K562 (cell line): ENCODE measurements around the gene SMIM29. TPM values are rescaled to one million over a fixed set of nuclear protein-coding genes. Genes with fewer than 3 reads are reported as not detected.

Source experiments
- ATAC-seq: fragments of 200-7000 bp; cut with Tn5 transposase; 3 replicates; pipeline ENCODE4 v1.9.1; 2020; ENCODE audit warnings: moderate library complexity
- BruUV-seq: library from RNA; stranded (reverse); fragments of 400-500 nt; replicated peaks from 2 replicates; lab custom pipeline; 2021; lab: Mats Ljungman, UMichigan
- CTCF ChIA-PET: fragments of 300-600 bp; formaldehyde crosslinking; extraction: SDS; loops from one replicate; lab custom pipeline; 2021; ENCODE audit warnings: low intra/inter-chr PET ratio; lab: Yijun Ruan, JAX
- POLR2A ChIA-PET: fragments of 300-600, 350-650 bp; sonication (Branson Sonifier 250); formaldehyde crosslinking; extraction: SDS; loops from one replicate; lab custom pipeline; 2021; ENCODE audit warnings: antibody characterized with exemption, inconsistent platforms; lab: Yijun Ruan, JAX
- DNase-seq, 4 experiments: peaks; one replicate each; pipeline versions ENCODE4 v3.0.0 to v3.0.0-alpha.2; 2011 to 2018; ENCODE audit warnings: low spot score in 3 of 4, mixed read lengths in 3 of 4; ENCODE audit errors: extremely low read depth in 1 of 4
- FAIRE-seq: peaks from 2 replicates; lab custom pipeline; 2011; peaks lifted over from hg19 to GRCh38; lab: Jason Lieb, UNC
- H2AFZ ChIP-seq: 2 replicates; pipeline ENCODE4 v1.6.0; 2011; ENCODE audit warnings: low read depth, low read length, control low read depth, inconsistent platforms
- H3K27ac ChIP-seq: fragments of 200-600 bp; 3 replicates; pipeline ENCODE4 v1.8.0; 2011; ENCODE audit warnings: low read depth, mild to moderate bottlenecking, control low read depth, inconsistent platforms, low read length, moderate library complexity, mixed read lengths; ENCODE audit errors: extremely low read depth
- H3K27me3 ChIP-seq, 2 experiments: fragments of 300-600 bp in 1 of 2; 2 replicates in 1 of 2; 3 replicates in 1 of 2; pipeline versions ENCODE4 v1.6.0 to v1.8.0; 2011; ENCODE audit warnings: inconsistent platforms in 2 of 2, low read length in 2 of 2, mild to moderate bottlenecking in 1 of 2, mixed read lengths in 1 of 2, moderate library complexity in 1 of 2; ENCODE audit not compliant: control insufficient read depth in 2 of 2, insufficient read depth in 2 of 2
- H3K36me3 ChIP-seq: fragments of 300-600 bp; 3 replicates; pipeline ENCODE4 v1.8.0; 2011; ENCODE audit warnings: mild to moderate bottlenecking, low read length, inconsistent platforms; ENCODE audit not compliant: control insufficient read depth, insufficient read depth
- H3K4me1 ChIP-seq, 2 experiments: fragments of 200-600 bp in 1 of 2; replicated peaks in 1 of 2; 2 replicates in 1 of 2; 3 replicates in 1 of 2; pipeline versions ENCODE4 v1.5.1 to v1.8.0; 2011; ENCODE audit warnings: inconsistent platforms in 2 of 2, low read length in 2 of 2, mild to moderate bottlenecking in 1 of 2, mixed read lengths in 1 of 2, moderate library complexity in 1 of 2; ENCODE audit not compliant: control insufficient read depth in 2 of 2, insufficient read depth in 2 of 2
- H3K4me2 ChIP-seq: 2 replicates; pipeline ENCODE4 v1.6.1; 2011; ENCODE audit warnings: low read length, control low read depth, inconsistent platforms, mixed read lengths; ENCODE audit not compliant: insufficient read depth
- H3K4me3 ChIP-seq: fragments of 200-600 bp; sonication (generic), shearing (Covaris generic); 2 replicates; pipeline ENCODE4 v1.5.1; 2016; ENCODE audit warnings: control low read depth, inconsistent platforms
- H3K79me2 ChIP-seq: fragments of 200-600 bp; 3 replicates; pipeline ENCODE4 v1.8.0; 2011; ENCODE audit warnings: low read length, inconsistent platforms; ENCODE audit not compliant: control insufficient read depth, insufficient read depth
- H3K9ac ChIP-seq, 2 experiments: 2 replicates each; pipeline versions ENCODE4 v1.6.0 to v1.6.1; 2011; ENCODE audit warnings: low read depth in 2 of 2, low read length in 2 of 2, control low read depth in 1 of 2, inconsistent platforms in 1 of 2, mild to moderate bottlenecking in 1 of 2, mixed read lengths in 1 of 2; ENCODE audit not compliant: insufficient read depth in 1 of 2
- H3K9me1 ChIP-seq: one replicate; pipeline ENCODE4 v1.6.0; 2011; ENCODE audit warnings: inconsistent platforms, mild to moderate bottlenecking, low read length, moderate library complexity; ENCODE audit not compliant: control insufficient read depth, insufficient read depth
- H3K9me3 ChIP-seq: replicated peaks from 2 replicates; pipeline ENCODE4 v1.5.1; 2011; ENCODE audit warnings: low read depth, low read length, inconsistent platforms; ENCODE audit not compliant: control insufficient read depth, insufficient read depth
- H4K20me1 ChIP-seq: replicated peaks from 2 replicates; pipeline ENCODE4 v1.6.1; 2011; ENCODE audit warnings: low read length, inconsistent platforms, mixed read lengths; ENCODE audit not compliant: control insufficient read depth, insufficient read depth
- COPS2 ChIP-seq: fragments of 450-650 bp; conservative IDR thresholded peaks from 2 replicates; pipeline ENCODE4 v1.6.1; 2016; ENCODE audit warnings: mild to moderate bottlenecking, moderate library complexity
- HNRNPK ChIP-seq: fragments of 200-400 bp; formaldehyde crosslinking; IDR thresholded peaks from one replicate; pipeline ENCODE4 v1.6.1; 2018; ENCODE audit warnings: mild to moderate bottlenecking, low read depth, low read length; ENCODE audit not compliant: poor library complexity, severe bottlenecking
- HNRNPL ChIP-seq: fragments of 200-400 bp; formaldehyde crosslinking; IDR thresholded peaks from 2 replicates; pipeline ENCODE4 v1.6.1; 2017; ENCODE audit warnings: low read depth, mild to moderate bottlenecking, low read length
- JUND ChIP-seq, 2 experiments: IDR thresholded peaks; 2 replicates in 1 of 2; 3 replicates in 1 of 2; pipeline ENCODE4 v1.6.1; 2011; ENCODE audit warnings: borderline replicate concordance in 2 of 2, low read depth in 2 of 2, low read length in 2 of 2, improper control_type of control experiment in 1 of 2, missing biosample characterization in 1 of 2, missing genetic modification characterization in 1 of 2, missing genetic modification reagents in 1 of 2
- NFATC3 ChIP-seq: fragments of 450-650 bp; IDR thresholded peaks from 2 replicates; pipeline ENCODE4 v1.6.1; 2017; ENCODE audit warnings: mild to moderate bottlenecking
- NFRKB ChIP-seq: fragments of 450-650 bp; IDR thresholded peaks from 2 replicates; pipeline ENCODE4 v1.6.1; 2016; ENCODE audit warnings: low read depth
- PCBP2 ChIP-seq: fragments of 200-400 bp; formaldehyde crosslinking; IDR thresholded peaks from 2 replicates; pipeline ENCODE4 v1.6.1; 2018; ENCODE audit warnings: low read length, low read depth, mild to moderate bottlenecking, moderate library complexity; ENCODE audit not compliant: poor library complexity, severe bottlenecking
- RBM15 ChIP-seq: fragments of 200-400 bp; formaldehyde crosslinking; IDR thresholded peaks from 2 replicates; pipeline ENCODE4 v1.6.1; 2018; ENCODE audit warnings: mild to moderate bottlenecking, low read length, moderate library complexity; ENCODE audit not compliant: insufficient read depth
- SNIP1 ChIP-seq: fragments of 450-650 bp; IDR thresholded peaks from 2 replicates; pipeline ENCODE4 v1.7.1; 2017; ENCODE audit warnings: low read depth, mild to moderate bottlenecking
- TCF7L2 ChIP-seq: fragments of 150-350 bp; IDR thresholded peaks from 2 replicates; pipeline ENCODE4 v1.6.1; 2016; ENCODE audit warnings: low read depth, mild to moderate bottlenecking, low read length, moderate library complexity
- WGBS: fragments of 100-300 bp; shearing (Covaris generic); methylation state at CpG from one replicate; pipeline ENCODE4 v1.1.6; 2016; ENCODE audit warnings: low coverage, mixed read lengths; ENCODE audit not compliant: insufficient coverage; ENCODE audit errors: missing lambda C conversion rate; 5-methylcytosine and 5-hydroxymethylcytosine counted together
- in situ Hi-C: fragments of 300-500 bp; cut with MboI; formaldehyde crosslinking; loops from 4 replicates; pipeline ENCODE4 v1.15.0; 2018; ENCODE audit warnings: inconsistent platforms, mixed read lengths
- intact Hi-C: fragments of 100-400 bp; cut with micrococcal nuclease; formaldehyde crosslinking; loops from 2 replicates; pipeline ENCODE4 v1.14.2; 2022
- polyA plus RNA-seq, 8 experiments: library from polyadenylated mRNA; depleted of rRNA in 4 of 8; stranded (reverse) in 5 of 8; unstranded in 3 of 8; fragments of >200 nt; fragmentation: Nextera tagmentation in 2 of 8; fragmentation: Illumina TruSeq in 1 of 8; extraction: Ambion mirVana in 2 of 8; extraction: Trizol in 1 of 8; gene quantifications; 2 replicates each; pipeline versions ENCODE4 v1.2.1 to v1.2.3, GENCODE V29; 2011 to 2014; ENCODE audit warnings: inconsistent platforms in 1 of 8, missing spikeins in 1 of 8
- total RNA-seq, 7 experiments: library from RNA; depleted of rRNA in 6 of 7; stranded (reverse); fragments of >200 nt in 6 of 7; fragmentation: Illumina TruSeq in 2 of 7; extraction: Trizol in 2 of 7; gene quantifications; 2 replicates each; pipeline versions ENCODE4 v1.2.1 to v1.2.3, GENCODE V29; 2011 to 2021; ENCODE audit warnings: low replicate concordance in 1 of 7
- TF ChIP-seq, protein P1 (sequence below): fragments of 250-450 bp; sonication (Bioruptor Pico); IDR thresholded peaks from 2 replicates; pipeline ENCODE4 v1.8.0; 2022; ENCODE audit warnings: moderate library complexity, mild to moderate bottlenecking, inconsistent platforms
- TF ChIP-seq, protein P2 (sequence below): IDR thresholded peaks from 2 replicates; pipeline ENCODE4 v1.6.1; 2011; ENCODE audit warnings: borderline replicate concordance, low read depth, mild to moderate bottlenecking, moderate library complexity, low read length; ENCODE audit not compliant: insufficient read depth, poor library complexity, severe bottlenecking
- TF ChIP-seq, protein P3 (sequence below): fragments of 250-450 bp; sonication (Bioruptor Pico); IDR thresholded peaks from 2 replicates; pipeline ENCODE4 v1.4.0; 2020
- TF ChIP-seq, protein P4 (sequence below), 2 experiments: fragments of 450-650 bp in 1 of 2; sonication (generic) in 1 of 2; formaldehyde crosslinking in 1 of 2; IDR thresholded peaks in 1 of 2; conservative IDR thresholded peaks in 1 of 2; 2 replicates each; pipeline versions ENCODE4 v1.6.1 to v1.8.1; 2016 to 2023; ENCODE audit warnings: mild to moderate bottlenecking in 2 of 2, moderate library complexity in 2 of 2, inconsistent platforms in 1 of 2, missing genetic modification reagents in 1 of 2
- TF ChIP-seq, protein P5 (sequence below): fragments of 250-450 bp; sonication (Bioruptor Pico); IDR thresholded peaks from 2 replicates; pipeline ENCODE4 v1.8.0; 2022; ENCODE audit warnings: moderate library complexity, mild to moderate bottlenecking, inconsistent platforms

The SMIM29 gene
- total and polyA plus RNA-seq, 9 of the 15 experiments (the other 6 are each of a cell fraction or from before 2014, with no cell fraction given): 6.5 to 36.7 (median 20.9) TPM

DNA sequence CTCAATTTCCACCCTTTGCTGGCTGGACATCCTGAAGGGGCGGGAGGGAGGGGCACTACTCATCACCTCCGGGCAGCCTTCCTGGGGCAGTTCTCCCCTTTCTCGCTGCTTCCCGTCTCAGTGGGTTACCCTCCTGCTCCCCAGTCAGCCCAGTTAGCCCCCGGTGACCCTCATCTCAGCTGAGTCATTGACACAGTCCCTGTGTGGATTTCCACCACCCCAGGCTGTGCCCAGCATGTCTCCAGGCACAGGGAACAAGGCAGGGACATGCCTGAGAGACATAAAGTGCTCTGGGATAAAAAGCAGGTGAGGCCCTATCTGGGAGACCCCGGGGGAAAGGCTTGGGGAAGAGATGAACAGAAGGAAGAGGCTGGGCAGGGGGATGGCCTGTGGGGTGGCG, 42.1 kb downstream of the SMIM29 start:
- intact Hi-C loops (no loop called here), in situ Hi-C loops (no loop called here)
- Histone ChIP-seq H2AFZ (no peak overlapping the region), H3K4me1 (peaks cover 0 to 10% of the 10 kb centered on the region in 2 experiments; a peak in 3 of 5 replicates), H4K20me1 (no peaks in the 10 kb centered on the region), H3K9me1 (no peaks in the 10 kb centered on the region), H3K4me3 (no peak overlapping the region), H3K36me3 (no peaks in the 10 kb centered on the region), H3K9me3 (no peaks in the 10 kb centered on the region), H3K9ac (peak overlapping the region in 1 of 2 experiments; percentile 65; a peak in 1 of 4 replicates), H3K27ac (no peak overlapping the region), H3K4me2 (no peak overlapping the region), H3K27me3 (no peaks in the 10 kb centered on the region), H3K79me2 (no peaks in the 10 kb centered on the region)
- ChIA-PET CTCF (no interaction called here), POLR2A (interaction anchor here (1.2 to 2.5 kb wide), 2 partner anchors 10 to 17 kb away, joined by 3 to 16 read pairs; no protein-coding TSS in a partner anchor)
- 58% methylated on average over 6 of the region's 7 CpGs for WGBS
- no peak for ATAC-seq
- no peak for FAIRE-seq
- BruUV-seq: no TSS peak
- peak in 1 of 4 experiments; percentile 10 for DNase-seq
- TF ChIP-seq JUND (IDR thresholded peaks at IDR 0.05; ENCODE audit: borderline replicate concordance, low read depth, low read length): no peak
- no peak for TF ChIP-seq JUND (tag; IDR thresholded peaks at IDR 0.05; ENCODE audit: borderline replicate concordance, low read depth, low read length)
- TF ChIP-seq, protein P1, sequence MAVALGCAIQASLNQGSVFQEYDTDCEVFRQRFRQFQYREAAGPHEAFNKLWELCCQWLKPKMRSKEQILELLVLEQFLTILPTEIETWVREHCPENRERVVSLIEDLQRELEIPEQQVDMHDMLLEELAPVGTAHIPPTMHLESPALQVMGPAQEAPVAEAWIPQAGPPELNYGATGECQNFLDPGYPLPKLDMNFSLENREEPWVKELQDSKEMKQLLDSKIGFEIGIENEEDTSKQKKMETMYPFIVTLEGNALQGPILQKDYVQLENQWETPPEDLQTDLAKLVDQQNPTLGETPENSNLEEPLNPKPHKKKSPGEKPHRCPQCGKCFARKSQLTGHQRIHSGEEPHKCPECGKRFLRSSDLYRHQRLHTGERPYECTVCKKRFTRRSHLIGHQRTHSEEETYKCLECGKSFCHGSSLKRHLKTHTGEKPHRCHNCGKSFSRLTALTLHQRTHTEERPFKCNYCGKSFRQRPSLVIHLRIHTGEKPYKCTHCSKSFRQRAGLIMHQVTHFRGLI (CRISPR knock-in tag): no peak
- no peak for TF ChIP-seq HNRNPK
- no peak for TF ChIP-seq SNIP1
- TF ChIP-seq HNRNPL: no peak
- no peak for TF ChIP-seq NFRKB
- TF ChIP-seq RBM15: no peak
- TF ChIP-seq, protein P2, sequence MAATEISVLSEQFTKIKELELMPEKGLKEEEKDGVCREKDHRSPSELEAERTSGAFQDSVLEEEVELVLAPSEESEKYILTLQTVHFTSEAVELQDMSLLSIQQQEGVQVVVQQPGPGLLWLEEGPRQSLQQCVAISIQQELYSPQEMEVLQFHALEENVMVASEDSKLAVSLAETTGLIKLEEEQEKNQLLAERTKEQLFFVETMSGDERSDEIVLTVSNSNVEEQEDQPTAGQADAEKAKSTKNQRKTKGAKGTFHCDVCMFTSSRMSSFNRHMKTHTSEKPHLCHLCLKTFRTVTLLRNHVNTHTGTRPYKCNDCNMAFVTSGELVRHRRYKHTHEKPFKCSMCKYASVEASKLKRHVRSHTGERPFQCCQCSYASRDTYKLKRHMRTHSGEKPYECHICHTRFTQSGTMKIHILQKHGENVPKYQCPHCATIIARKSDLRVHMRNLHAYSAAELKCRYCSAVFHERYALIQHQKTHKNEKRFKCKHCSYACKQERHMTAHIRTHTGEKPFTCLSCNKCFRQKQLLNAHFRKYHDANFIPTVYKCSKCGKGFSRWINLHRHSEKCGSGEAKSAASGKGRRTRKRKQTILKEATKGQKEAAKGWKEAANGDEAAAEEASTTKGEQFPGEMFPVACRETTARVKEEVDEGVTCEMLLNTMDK: no peak
- no peak for TF ChIP-seq TCF7L2
- TF ChIP-seq, protein P3, sequence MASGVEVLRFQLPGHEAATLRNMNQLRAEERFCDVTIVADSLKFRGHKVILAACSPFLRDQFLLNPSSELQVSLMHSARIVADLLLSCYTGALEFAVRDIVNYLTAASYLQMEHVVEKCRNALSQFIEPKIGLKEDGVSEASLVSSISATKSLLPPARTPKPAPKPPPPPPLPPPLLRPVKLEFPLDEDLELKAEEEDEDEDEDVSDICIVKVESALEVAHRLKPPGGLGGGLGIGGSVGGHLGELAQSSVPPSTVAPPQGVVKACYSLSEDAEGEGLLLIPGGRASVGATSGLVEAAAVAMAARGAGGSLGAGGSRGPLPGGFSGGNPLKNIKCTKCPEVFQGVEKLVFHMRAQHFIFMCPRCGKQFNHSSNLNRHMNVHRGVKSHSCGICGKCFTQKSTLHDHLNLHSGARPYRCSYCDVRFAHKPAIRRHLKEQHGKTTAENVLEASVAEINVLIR (CRISPR knock-in tag): no peak
- TF ChIP-seq, protein P4, sequence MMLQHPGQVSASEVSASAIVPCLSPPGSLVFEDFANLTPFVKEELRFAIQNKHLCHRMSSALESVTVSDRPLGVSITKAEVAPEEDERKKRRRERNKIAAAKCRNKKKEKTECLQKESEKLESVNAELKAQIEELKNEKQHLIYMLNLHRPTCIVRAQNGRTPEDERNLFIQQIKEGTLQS (IDR thresholded peaks at IDR 0.05): no peak
- TF ChIP-seq, protein P4 (CRISPR knock-in tag; conservative IDR thresholded peaks at IDR 0.05): no peak
- TF ChIP-seq, protein P5, sequence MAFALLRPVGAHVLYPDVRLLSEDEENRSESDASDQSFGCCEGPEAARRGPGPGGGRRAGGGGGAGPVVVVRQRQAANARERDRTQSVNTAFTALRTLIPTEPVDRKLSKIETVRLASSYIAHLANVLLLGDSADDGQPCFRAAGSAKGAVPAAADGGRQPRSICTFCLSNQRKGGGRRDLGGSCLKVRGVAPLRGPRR (CRISPR knock-in tag): no peak
- no peak for TF ChIP-seq NFATC3
- no peak for TF ChIP-seq PCBP2
- TF ChIP-seq COPS2: no peak
